ENCODE results near the gene CACNG8.
"Not testable (repeated sequence)": the region's sequence is repeated elsewhere in the genome, so short reads cannot be mapped to it uniquely, and the experiment has no call there.

CACNG8 gene

GRCh38 chr19:53962887-53963431, at the start of gene CACNG8:
Gene CACNG8, plus strand, starts transcription at chr19:53962937.
- no peak for DNase-seq (ENCODE audit: low read depth)

- no peak for DNase-seq (ENCODE audit: low read depth)
Measured at GRCh38 chr19:53915000-53915399, 47.7 kb upstream of the CACNG8 start.

GRCh38 chr19:53916004-53916403, 46.7 kb upstream of the CACNG8 start:
- no peak for DNase-seq (ENCODE audit: low read depth)

GRCh38 chr19:53917356-53917755, 45.4 kb upstream of the CACNG8 start:
- no peak for DNase-seq (ENCODE audit: low read depth)

- DNase-seq (ENCODE audit: low read depth), result no peak
Measured at GRCh38 chr19:53927739-53928138, 35.0 kb upstream of the CACNG8 start.

- DNase-seq (ENCODE audit: low read depth), result no peak
Measured at GRCh38 chr19:53936029-53936428, 26.7 kb upstream of the CACNG8 start.

GRCh38 chr19:53942001-53942786, 20.5 kb upstream of the CACNG8 start:
- no peak for DNase-seq (ENCODE audit: low read depth)

- no peak for DNase-seq (ENCODE audit: low read depth)
Measured at GRCh38 chr19:53944416-53944815, 18.3 kb upstream of the CACNG8 start.

- no peak for DNase-seq (ENCODE audit: low read depth)
Measured at GRCh38 chr19:53944933-53945332, 17.8 kb upstream of the CACNG8 start.

GRCh38 chr19:53945441-53945840, 17.3 kb upstream of the CACNG8 start:
- DNase-seq (ENCODE audit: low read depth), result no peak

- no peak for DNase-seq (ENCODE audit: low read depth)
Measured at GRCh38 chr19:53945998-53946397, 16.7 kb upstream of the CACNG8 start.

- DNase-seq (ENCODE audit: low read depth), result no peak
Measured at GRCh38 chr19:53947624-53948023, 15.1 kb upstream of the CACNG8 start.

GRCh38 chr19:53948611-53949010, 14.1 kb upstream of the CACNG8 start:
- DNase-seq (ENCODE audit: low read depth), result not testable (repeated sequence)

GRCh38 chr19:53951436-53951835, 11.3 kb upstream of the CACNG8 start:
- DNase-seq (ENCODE audit: low read depth), result no peak

GRCh38 chr19:53951947-53952346, 10.8 kb upstream of the CACNG8 start:
- no peak for DNase-seq (ENCODE audit: low read depth)

GRCh38 chr19:53953383-53953782, 9.4 kb upstream of the CACNG8 start:
- DNase-seq (ENCODE audit: low read depth), result no peak

GRCh38 chr19:53957448-53958167, 5.1 kb upstream of the CACNG8 start:
- DNase-seq (ENCODE audit: low read depth), result no peak

GRCh38 chr19:53958168-53958571, 4.6 kb upstream of the CACNG8 start:
- no peak for DNase-seq (ENCODE audit: low read depth)

GRCh38 chr19:53958823-53959757, 3.6 kb upstream of the CACNG8 start:
- no peak for DNase-seq (ENCODE audit: low read depth)

GRCh38 chr19:53960187-53960586, 2.5 kb upstream of the CACNG8 start:
- DNase-seq (ENCODE audit: low read depth), result no peak

GRCh38 chr19:53960886-53961285, 1.9 kb upstream of the CACNG8 start:
- no peak for DNase-seq (ENCODE audit: low read depth)
